HG03432 (cell line): ENCODE results near the gene SRSF6.
"Not testable (repeated sequence)": the region's sequence is repeated elsewhere in the genome, so short reads cannot be mapped to it uniquely, and the experiment has no call there.

Experiments
- ATAC-seq: cut with Tn5 transposase; IDR thresholded peaks from one replicate; pipeline ENCODE4 v1.9.1; 2021; ENCODE audit warnings: mild to moderate bottlenecking, moderate library complexity; ENCODE audit not compliant: unreplicated experiment

Gene SRSF6

DNA sequence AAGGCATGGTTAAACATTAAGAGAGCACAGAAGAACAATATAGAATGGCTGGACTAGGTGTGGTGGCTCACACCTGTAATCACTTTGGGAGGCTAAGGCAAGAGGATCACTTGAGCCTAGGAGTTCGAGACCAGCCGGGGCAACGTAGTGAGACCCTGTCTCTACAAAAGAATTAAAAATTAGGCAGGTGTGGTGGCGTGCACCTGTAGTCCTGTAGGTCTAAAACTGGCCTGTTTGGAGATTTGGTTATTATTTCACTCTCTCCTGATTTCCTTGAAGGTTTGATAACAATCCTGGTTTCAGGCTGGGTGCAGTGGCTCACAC, 15.6 kb downstream of the SRSF6 start:
- no peak for ATAC-seq

DNA sequence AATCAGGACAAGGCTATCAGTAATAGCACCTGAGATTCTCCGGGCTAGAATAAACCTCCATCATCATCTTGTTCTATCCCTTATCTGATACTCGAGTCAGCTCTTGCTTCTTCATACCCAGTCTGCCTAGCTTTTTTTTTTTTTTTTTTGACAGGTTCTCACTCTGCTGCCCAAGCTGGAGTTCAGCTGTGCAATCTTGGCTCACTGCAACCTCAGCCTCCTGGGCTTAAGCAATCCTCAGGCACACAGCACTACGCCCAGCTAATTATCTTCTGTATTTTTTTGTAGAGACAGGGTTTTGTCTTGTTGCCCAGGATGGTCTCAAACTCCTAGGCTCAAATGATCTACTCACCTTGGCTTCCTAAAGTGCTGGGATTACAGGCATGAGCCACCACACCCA, 19.5 kb downstream of the SRSF6 start:
- ATAC-seq, result no peak

DNA sequence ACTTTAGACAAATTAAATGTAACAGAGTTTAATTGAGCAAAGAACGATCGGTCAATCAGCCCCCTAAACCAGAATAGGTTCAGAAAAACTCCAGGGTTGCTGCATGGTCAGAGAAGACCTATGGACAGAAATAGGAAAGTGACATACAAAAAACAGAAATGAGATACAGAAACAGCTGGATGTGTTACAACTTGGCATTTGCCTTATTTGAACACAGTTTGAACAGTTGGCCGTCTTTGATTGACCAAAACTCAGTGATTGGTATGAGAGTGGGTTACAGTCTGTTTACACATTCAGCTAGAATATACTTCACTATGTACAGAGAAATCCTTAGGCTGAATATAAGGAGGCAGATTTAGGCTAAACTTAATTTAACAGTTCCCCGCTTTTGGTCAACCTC, 19.9 kb downstream of the SRSF6 start:
- ATAC-seq, result no peak

DNA sequence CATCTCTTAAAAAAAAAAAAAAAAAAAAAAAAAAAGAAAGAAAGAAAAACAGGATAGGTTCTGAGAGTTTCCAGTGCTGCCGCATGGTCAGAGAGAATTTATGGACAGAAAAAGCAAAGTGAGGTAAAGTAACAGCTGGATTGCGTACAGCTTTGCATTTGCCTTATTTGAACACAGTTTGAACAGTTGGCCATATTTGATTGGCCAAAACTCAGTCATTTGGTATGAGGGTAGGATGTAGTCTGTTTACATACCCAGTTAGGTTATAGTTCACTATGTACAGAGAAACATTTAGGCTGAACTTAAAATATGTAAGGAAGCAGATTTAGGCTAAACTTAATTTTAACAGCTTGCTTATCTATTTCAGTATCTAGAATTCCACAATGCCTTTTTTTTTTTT, 32.3 kb downstream of the SRSF6 start:
- no peak for ATAC-seq

DNA sequence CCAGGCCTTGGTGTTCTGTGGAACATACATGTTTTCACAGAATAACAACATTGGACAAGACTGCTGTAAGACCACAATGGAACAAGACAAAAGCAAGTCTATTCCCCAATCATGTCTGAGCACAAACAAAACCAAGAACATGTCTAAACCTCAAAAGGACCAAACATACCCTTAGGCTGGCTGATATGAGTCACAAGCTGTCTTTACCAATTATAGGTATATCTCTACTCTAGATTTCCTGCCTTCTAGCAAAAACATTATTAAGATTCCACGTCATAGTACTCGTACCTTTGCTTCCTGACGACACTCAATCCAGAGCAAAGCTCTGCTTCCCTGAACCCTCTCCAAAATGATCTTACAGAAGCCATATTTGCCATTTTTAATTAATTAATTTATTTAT, 34.4 kb downstream of the SRSF6 start:
- ATAC-seq, result peak; percentile 90

DNA sequence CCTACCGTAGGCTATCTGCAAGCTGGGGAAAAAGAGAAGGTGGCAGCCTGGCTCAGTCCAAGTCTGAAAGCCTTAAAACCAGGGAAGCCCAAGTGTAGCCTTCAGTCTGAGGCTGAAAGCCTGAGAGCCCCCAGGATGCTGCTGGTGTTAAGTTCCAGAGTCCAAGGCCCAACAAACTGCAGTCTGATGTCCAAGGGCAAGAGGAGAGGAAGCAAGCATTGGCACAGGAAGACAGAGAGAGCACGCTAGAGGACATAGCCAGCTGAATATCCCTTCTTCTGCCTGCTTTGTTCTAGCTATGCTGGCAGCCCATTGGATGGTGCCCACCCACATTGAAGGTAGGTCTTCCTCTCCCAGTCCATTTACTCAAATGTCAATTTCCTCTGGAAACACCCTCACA, 37.7 kb downstream of the SRSF6 start:
- no peak for ATAC-seq

DNA sequence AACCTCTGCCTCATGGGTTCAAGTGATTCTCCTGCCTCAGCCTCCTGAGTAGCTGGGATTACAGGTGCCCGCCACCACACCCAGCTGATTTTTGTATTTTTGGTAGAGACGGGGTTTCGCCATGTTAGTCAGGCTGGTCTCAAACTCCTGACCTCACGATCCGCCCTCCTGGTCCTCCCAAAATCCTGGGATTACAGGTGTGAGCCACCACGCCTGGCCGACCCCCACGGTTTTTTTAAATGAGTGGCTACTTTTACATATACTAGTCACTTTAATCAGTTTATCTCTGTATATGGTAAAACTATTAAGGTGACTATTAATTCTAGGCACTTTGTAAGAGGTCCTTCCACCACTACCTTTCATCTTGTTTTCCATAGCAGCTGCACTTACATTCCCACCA, 44.3 kb downstream of the SRSF6 start:
- not testable (repeated sequence) for ATAC-seq

DNA sequence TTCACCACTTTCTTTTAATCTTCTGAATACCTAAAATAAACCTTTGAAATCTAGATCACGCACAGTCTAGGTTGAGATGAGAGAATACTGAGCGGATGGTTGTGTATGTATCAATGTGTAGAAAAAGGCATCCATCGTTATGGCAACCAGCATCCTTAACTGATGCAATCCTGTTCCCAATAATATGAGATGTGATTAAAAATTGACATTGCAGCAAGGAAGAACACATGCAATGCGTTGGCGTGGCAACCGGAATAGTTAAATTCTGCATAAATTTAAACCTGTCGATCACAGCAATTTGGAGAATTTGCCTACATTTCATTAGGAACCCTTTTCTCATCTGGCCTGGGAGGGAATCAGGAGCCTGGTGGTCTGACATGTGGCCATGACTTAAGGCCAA, 48.5 kb downstream of the SRSF6 start:
- ATAC-seq, result no peak

DNA sequence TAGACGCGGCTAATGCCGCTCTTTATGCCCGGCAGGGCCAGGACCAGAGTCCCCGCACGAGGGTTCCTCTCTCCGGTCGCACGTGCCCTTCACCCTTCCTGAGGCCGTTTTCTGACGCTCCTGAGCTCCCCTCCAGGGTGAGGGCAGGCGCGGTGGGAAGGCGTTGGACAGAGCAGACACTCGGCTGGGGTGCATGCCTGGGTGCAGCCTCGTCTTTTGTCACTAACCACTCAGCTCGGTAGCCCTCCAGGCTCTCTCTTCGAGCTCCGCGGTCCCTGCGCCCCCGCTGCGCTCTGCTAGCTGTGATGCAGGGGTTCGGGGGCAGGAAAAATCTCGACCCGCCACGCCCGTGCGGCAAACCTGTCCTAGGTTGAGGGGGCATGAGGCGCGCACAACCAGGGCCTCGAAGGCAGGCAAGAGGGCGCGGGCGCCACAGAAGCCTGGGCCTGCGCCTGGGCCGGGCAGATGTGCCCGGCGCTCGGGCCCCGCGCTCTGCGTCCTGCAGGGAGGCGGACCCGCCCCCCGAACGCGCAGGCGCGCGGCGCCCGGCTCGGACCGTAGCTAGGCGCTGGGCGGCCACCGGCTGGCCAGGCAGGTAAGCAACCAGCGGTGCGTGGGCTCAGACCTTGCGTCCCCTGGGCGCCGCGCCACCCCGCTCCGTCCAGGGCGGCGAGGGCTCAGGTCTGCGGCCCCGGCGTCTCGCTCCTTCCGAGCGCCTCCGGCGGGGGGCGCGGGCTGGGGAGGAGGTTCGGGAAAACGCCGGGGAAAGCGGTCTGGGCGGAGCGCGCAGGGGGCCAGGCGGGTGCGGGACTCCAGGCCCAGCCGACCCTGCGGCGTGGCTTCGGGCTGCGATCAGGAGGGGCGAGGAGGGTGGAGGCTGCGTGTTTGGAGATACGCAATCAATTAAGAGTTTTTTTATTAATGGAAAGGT, 49.7 kb downstream of the SRSF6 start, which contains the start of gene L3MBTL1:
Gene L3MBTL1 (plus strand): TSS at position 548 of the 931 bp plus-strand sequence. CDS start 5,807 bp downstream, outside the sequence.
- ATAC-seq, result no peak

DNA sequence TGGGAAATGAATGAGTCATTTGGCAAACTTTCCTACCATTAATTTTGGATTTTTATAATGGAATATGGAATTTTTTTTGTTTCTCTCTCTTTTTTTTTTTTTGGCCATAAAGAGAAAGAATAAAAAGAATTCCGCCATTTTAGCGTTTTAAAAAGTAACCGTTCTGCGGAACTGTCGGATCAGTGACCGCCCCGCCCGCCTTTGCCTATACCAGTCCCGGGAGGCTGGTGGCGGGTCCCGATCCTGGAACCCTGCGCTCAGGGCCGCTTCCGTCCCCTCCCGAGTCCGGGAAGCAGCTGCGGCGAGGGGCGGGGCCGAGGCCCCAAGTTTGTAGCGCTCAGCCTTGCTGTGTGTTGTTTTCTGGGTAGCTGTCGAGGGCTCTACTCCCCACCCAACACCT, 50.4 kb downstream of the SRSF6 start:
- no peak for ATAC-seq

DNA sequence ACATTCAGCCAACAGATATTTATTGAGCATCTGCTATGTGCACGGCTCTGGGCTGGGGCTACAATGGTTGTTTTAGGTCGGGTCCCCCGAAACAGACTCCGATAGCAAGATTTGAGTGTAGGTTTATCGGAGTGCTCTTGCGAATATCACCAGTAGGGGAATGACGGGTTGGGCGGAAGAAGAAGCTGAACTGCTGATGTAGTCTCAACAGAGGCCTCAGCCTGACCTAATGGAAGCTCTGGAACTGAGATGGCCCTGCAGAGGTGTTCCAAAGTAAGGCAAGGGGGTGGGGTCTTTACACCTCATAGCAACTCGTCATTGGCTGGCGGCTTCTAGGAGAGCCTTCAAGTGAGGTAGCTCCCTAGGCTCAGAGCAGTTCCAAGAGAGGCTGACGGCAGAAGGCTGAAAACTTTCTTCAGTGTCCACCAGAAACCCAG, 50.9 kb downstream of the SRSF6 start:
- ATAC-seq, result no peak

DNA sequence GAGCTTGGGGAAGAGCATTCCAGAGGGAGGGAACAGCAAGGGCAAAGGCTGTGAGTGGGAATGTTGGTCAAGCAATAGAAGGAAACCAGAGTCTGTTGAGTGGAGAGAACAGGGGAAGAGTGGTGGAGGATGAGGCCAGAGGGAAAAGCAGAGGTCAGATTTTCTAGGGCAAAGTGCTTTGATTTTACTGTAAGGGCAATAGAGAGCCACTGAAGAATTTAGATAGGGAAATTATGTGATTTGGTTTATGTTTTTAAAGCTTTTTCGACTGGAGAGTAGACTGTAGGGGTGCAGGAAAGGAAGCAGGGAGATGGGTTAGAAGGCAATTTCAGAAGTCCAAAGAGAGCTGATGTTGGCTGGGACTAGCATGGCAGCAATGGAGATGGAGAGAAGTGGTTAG, 54.2 kb downstream of the SRSF6 start:
- ATAC-seq, result no peak

DNA sequence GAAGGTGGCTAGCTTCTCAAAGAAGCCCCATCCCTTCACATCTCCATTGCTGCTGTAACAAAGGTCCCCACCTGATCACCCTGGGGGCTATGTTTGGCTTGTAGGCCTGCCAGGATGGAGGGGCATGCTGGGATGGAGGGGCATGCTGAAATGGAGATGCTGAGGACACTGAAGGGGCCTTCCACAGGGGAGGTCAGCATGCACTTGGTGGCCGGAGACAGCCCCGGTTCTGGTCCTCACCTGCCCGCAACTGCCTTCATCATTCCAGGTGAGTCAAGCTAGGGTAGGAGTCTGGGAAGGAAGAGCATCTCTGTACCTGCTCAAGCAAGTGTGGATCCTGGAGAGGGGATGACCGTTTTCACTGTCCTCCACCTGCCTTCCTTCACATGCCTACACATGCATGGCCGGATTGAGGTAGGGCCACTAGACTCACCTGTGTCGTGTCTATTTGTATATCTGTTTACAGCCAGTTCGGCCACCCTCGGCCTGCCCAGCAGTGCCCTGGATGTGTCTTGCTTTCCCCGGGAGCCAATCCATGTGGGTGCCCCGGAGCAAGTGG, 55.8 kb downstream of the SRSF6 start:
- no peak for ATAC-seq
